ENCODE measurements around the gene UGT3A2. TPM values are rescaled to one million over a fixed set of nuclear protein-coding genes. Genes with fewer than 3 reads are reported as not detected.

The UGT3A2 gene, protein sequence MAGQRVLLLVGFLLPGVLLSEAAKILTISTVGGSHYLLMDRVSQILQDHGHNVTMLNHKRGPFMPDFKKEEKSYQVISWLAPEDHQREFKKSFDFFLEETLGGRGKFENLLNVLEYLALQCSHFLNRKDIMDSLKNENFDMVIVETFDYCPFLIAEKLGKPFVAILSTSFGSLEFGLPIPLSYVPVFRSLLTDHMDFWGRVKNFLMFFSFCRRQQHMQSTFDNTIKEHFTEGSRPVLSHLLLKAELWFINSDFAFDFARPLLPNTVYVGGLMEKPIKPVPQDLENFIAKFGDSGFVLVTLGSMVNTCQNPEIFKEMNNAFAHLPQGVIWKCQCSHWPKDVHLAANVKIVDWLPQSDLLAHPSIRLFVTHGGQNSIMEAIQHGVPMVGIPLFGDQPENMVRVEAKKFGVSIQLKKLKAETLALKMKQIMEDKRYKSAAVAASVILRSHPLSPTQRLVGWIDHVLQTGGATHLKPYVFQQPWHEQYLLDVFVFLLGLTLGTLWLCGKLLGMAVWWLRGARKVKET
- not detected for total RNA-seq (2013)
- polyA plus RNA-seq (not detected), polyA minus RNA-seq (not detected in 2 replicates), total RNA-seq (0 to 0.90 (median 0) reads per million in 11 experiments)

DNA sequence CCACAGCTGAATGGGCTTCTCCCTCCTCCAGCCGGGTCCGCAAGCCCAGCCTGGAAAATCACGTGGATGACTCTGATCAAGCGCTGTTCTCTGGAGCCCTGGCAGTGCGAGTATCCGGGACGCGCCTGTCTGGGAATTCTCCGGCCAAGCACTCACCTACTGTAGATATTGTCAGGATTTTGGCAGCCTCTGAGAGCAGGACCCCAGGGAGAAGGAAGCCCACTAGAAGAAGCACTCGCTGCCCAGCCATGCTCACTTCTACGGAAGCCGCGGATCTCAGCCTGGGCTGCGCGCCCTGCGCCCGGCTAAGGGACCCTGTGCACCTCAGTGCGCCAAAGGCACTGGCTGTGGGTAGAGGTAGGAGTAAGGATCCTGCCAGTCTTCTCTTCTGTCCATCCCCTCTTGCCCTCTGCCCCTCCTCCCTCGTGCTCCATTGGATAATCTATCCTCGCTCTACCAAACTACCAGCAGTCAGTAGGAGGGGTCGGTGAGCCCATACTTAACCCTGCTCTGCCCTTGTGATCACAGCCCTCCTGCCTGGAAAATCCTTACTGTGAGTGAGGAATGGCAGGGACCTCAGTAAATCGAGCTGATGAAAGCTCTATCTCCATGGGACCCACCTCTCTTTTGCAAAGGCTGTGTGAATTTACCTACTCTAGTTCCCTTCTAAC, at the start of gene UGT3A2:
Gene UGT3A2, minus strand, starts transcription at position 343 of the 671 bp plus-strand sequence. Its CDS starts 93 bp downstream, at position 250.
- Histone ChIP-seq H3K27ac (ENCODE audit: low read depth in 1 of 2, low read length in 2 of 2) (no peak within 1 kb of the TSS), H3K4me1 (ENCODE audit: control insufficient read depth in 1 of 2, insufficient read depth in 2 of 2, low read length in 2 of 2) (peaks cover 9 to 12% of the 10 kb centered on the region in 2 donors), H3K4me2 (replicated peaks; ENCODE audit: extremely low read depth, low read length, poor library complexity, severe bottlenecking) (peak within 1 kb of the TSS; percentile 62), H4K20me1 (ENCODE audit: insufficient read depth, low read length) (no peaks in the 10 kb centered on the region), H3K79me2 (ENCODE audit: insufficient read depth, low read length) (no peaks in the 10 kb centered on the region), H2AFZ (ENCODE audit: insufficient read depth, low read depth, low read length, poor library complexity, severe bottlenecking) (peak within 1 kb of the TSS; percentile 62), H3K36me3 (replicated peaks in 1 of 2; ENCODE audit: control insufficient read depth in 1 of 2, insufficient read depth in 2 of 2, low read length in 2 of 2) (no peaks in the 10 kb centered on the region), H3K9me3 (replicated peaks in 1 of 2; ENCODE audit: control insufficient read depth in 1 of 2, insufficient read depth in 1 of 2, low read length in 2 of 2) (no peaks in the 10 kb centered on the region), H3K4me3 (replicated peaks in 1 of 3; ENCODE audit: low read depth in 2 of 3, low read length in 3 of 3) (peak within 1 kb of the TSS in 1 of 3 experiments; percentile 56), H3K27me3 (ENCODE audit: control insufficient read depth in 2 of 2, insufficient read depth in 2 of 2, low read length in 2 of 2) (peaks cover 0 to 8% of the 10 kb centered on the region in 2 donors), H3K9ac (ENCODE audit: insufficient read depth, low read length, poor library complexity, severe bottlenecking) (no peak within 1 kb of the TSS)
- TF ChIP-seq, protein P1, sequence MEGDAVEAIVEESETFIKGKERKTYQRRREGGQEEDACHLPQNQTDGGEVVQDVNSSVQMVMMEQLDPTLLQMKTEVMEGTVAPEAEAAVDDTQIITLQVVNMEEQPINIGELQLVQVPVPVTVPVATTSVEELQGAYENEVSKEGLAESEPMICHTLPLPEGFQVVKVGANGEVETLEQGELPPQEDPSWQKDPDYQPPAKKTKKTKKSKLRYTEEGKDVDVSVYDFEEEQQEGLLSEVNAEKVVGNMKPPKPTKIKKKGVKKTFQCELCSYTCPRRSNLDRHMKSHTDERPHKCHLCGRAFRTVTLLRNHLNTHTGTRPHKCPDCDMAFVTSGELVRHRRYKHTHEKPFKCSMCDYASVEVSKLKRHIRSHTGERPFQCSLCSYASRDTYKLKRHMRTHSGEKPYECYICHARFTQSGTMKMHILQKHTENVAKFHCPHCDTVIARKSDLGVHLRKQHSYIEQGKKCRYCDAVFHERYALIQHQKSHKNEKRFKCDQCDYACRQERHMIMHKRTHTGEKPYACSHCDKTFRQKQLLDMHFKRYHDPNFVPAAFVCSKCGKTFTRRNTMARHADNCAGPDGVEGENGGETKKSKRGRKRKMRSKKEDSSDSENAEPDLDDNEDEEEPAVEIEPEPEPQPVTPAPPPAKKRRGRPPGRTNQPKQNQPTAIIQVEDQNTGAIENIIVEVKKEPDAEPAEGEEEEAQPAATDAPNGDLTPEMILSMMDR (IDR thresholded peaks at IDR 0.05), result no peak
- 1% methylated on average over 11 of the region's 22 CpGs for WGBS (ENCODE audit: insufficient coverage)
- Mint-ChIP-seq H3K36me3 (no peaks in the 10 kb centered on the region), H3K27me3 (ENCODE audit: low read depth in 3 of 3) (peaks cover 10 to 21% (median 17%) of the 10 kb centered on the region in 3 donors), H3K4me1 (peaks cover 24% of the 10 kb centered on the region), H3K27ac (peak within 1 kb of the TSS in 1 of 7 donors; percentile 73), H3K4me3 (peak within 1 kb of the TSS; percentile 66 to 89), H3K9me3 (peaks cover 0 to 7% (median 0%) of the 10 kb centered on the region in 7 donors)
- DNase-seq, result no peak
- intact Hi-C loops (cut with micrococcal nuclease), result no loop called here

DNA sequence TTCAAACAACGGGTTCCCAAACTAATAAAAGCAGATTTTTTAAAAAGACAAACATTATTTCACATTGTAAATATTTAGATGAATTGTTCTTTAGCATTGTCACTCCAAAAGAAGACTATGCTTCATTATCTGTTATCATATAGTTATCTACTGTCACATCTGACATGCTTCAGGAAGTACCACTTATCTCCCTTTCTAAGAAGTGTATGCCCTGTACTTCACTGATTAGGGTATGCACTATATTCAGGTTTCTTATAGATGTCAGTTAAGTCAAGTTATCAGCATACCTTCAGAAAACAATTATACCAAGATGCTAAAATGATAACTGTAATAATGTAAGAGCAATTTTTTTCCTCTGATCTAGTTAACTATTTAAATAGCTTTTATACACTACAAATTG, 44.6 kb upstream of the UGT3A2 start:
- Histone ChIP-seq H2AFZ (ENCODE audit: insufficient read depth, low read depth, low read length, poor library complexity, severe bottlenecking) (no peak overlapping the region), H3K27ac (ENCODE audit: low read depth in 1 of 2, low read length in 2 of 2) (no peak overlapping the region), H4K20me1 (ENCODE audit: insufficient read depth, low read length) (no peaks in the 10 kb centered on the region), H3K36me3 (replicated peaks in 1 of 2; ENCODE audit: control insufficient read depth in 1 of 2, insufficient read depth in 2 of 2, low read length in 2 of 2) (peaks cover 64 to 92% of the 10 kb centered on the region in 2 donors), H3K4me2 (replicated peaks; ENCODE audit: extremely low read depth, low read length, poor library complexity, severe bottlenecking) (no peak overlapping the region), H3K9ac (ENCODE audit: insufficient read depth, low read length, poor library complexity, severe bottlenecking) (no peak overlapping the region), H3K4me3 (replicated peaks in 1 of 3; ENCODE audit: low read depth in 2 of 3, low read length in 3 of 3) (no peak overlapping the region), H3K9me3 (replicated peaks in 1 of 2; ENCODE audit: control insufficient read depth in 1 of 2, insufficient read depth in 1 of 2, low read length in 2 of 2) (no peaks in the 10 kb centered on the region), H3K27me3 (ENCODE audit: control insufficient read depth in 2 of 2, insufficient read depth in 2 of 2, low read length in 2 of 2) (no peaks in the 10 kb centered on the region), H3K79me2 (ENCODE audit: insufficient read depth, low read length) (no peaks in the 10 kb centered on the region), H3K4me1 (ENCODE audit: control insufficient read depth in 1 of 2, insufficient read depth in 2 of 2, low read length in 2 of 2) (no peaks in the 10 kb centered on the region)
- Mint-ChIP-seq H3K36me3 (peaks cover 56 to 65% of the 10 kb centered on the region in 2 donors), H3K27ac (no peak overlapping the region), H3K9me3 (no peaks in the 10 kb centered on the region), H3K4me1 (no peaks in the 10 kb centered on the region), H3K4me3 (no peak overlapping the region), H3K27me3 (ENCODE audit: low read depth in 3 of 3) (no peaks in the 10 kb centered on the region)
- no CpG with 5 or more reads among the region's 1 CpG for WGBS (ENCODE audit: insufficient coverage)
- TF ChIP-seq, protein P1 (IDR thresholded peaks at IDR 0.05), result no peak
- DNase-seq, result no peak
- intact Hi-C loops (cut with micrococcal nuclease), result no loop called here
